HCT116 (cell line): ENCODE data around the gene TUBA1C. TPM values are rescaled to one million over a fixed set of nuclear protein-coding genes. Genes with fewer than 3 reads are reported as not detected.
"Not testable (repeated sequence)": the region's sequence is repeated elsewhere in the genome, so short reads cannot be mapped to it uniquely, and the experiment has no call there.

Experiments used
- ATAC-seq: fragments of 200-7000 bp; cut with Tn5 transposase; 2 replicates; pipeline ENCODE4 v1.9.1; 2020; ENCODE audit warnings: mild to moderate bottlenecking, moderate library complexity
- BruUV-seq: library from RNA; stranded (reverse); fragments of 400-500 nt; replicated peaks from 2 replicates; lab custom pipeline; 2021; lab: Mats Ljungman, UMichigan
- CTCF ChIA-PET: fragments of 300-600 bp; sonication (Branson Sonifier 250); formaldehyde crosslinking; loops from one replicate; lab custom pipeline; 2021; ENCODE audit warnings: antibody characterized with exemption; lab: Charles Lee
- POLR2A ChIA-PET: fragments of 300-600, 350-600 bp; sonication (Branson Sonifier 250); formaldehyde crosslinking; loops from one replicate; lab custom pipeline; 2021; ENCODE audit warnings: antibody characterized with exemption; lab: Charles Lee
- RAD21 ChIA-PET, 2 experiments: fragments of 300-600 bp; sonication (Branson Sonifier 250); formaldehyde crosslinking; loops; one replicate each; lab custom pipeline; 2023; ENCODE audit warnings: low total read pairs in 2 of 2; ENCODE audit not compliant: uncharacterized antibody in 2 of 2, unreplicated experiment in 2 of 2, low non-redundant PET in 1 of 2; lab: Charles Lee
- DNase-seq: peaks from one replicate; pipeline ENCODE4 v3.0.0-alpha.2; 2010; ENCODE audit warnings: low read depth, low spot score
- H2AFZ ChIP-seq: fragments of 200-600 bp; shearing (Covaris generic), sonication (generic); 2 replicates; pipeline ENCODE4 v1.6.1; 2017; ENCODE audit warnings: low read depth, mixed run types, mixed read lengths, antibody characterized with exemption, low read length; ENCODE audit not compliant: poor library complexity, severe bottlenecking
- H3K27ac ChIP-seq: 2 replicates; pipeline ENCODE4 v1.5.1; 2012; ENCODE audit warnings: low read depth, low read length
- H3K27me3 ChIP-seq: fragments of 200-600 bp; sonication (generic); 2 replicates; pipeline ENCODE4 v1.6.1; 2016; ENCODE audit warnings: mixed run types, low read length, mixed read lengths; ENCODE audit not compliant: insufficient read depth
- H3K36me3 ChIP-seq, 2 experiments: fragments of 200-500 bp in 1 of 2; fragments of 200-600 bp in 1 of 2; sonication (Bioruptor generic) in 1 of 2; sonication (generic) in 1 of 2; 2 replicates each; pipeline versions ENCODE4 v1.5.1 to v1.6.1; 2014 to 2016; ENCODE audit warnings: low read length in 2 of 2, inconsistent platforms in 1 of 2, mixed read lengths in 1 of 2, mixed run types in 1 of 2; ENCODE audit not compliant: insufficient read depth in 2 of 2, control insufficient read depth in 1 of 2
- H3K4me1 ChIP-seq, 2 experiments: fragments of 200-600 bp in 1 of 2; sonication (generic) in 1 of 2; 2 replicates each; pipeline versions ENCODE4 v1.5.1 to v1.6.1; 2012 to 2017; ENCODE audit warnings: low read length in 2 of 2, inconsistent platforms in 1 of 2, mild to moderate bottlenecking in 1 of 2, mixed read lengths in 1 of 2, mixed run types in 1 of 2, moderate library complexity in 1 of 2; ENCODE audit not compliant: insufficient read depth in 2 of 2, control insufficient read depth in 1 of 2
- H3K4me2 ChIP-seq: fragments of 200-600 bp; sonication (generic); 2 replicates; pipeline ENCODE4 v1.6.1; 2017; ENCODE audit warnings: mixed run types, low read length, mixed read lengths
- H3K4me3 ChIP-seq, 2 experiments: fragments of 200-600 bp in 1 of 2; sonication (generic) in 1 of 2; replicated peaks in 1 of 2; 2 replicates each; pipeline ENCODE4 v1.5.1; 2011 to 2016; ENCODE audit warnings: low read length in 2 of 2, control low read depth in 1 of 2, low read depth in 1 of 2, mild to moderate bottlenecking in 1 of 2, mixed read lengths in 1 of 2, mixed run types in 1 of 2
- H3K79me2 ChIP-seq: fragments of 200-600 bp; sonication (generic); 2 replicates; pipeline ENCODE4 v1.6.1; 2017; ENCODE audit warnings: mild to moderate bottlenecking, mixed run types, low read length, moderate library complexity, mixed read lengths; ENCODE audit not compliant: insufficient read depth
- H3K9ac ChIP-seq: fragments of 200-600 bp; sonication (generic); 2 replicates; pipeline ENCODE4 v1.6.1; 2016; ENCODE audit warnings: low read length, mixed read lengths
- H3K9me2 ChIP-seq: fragments of 200-600 bp; sonication (generic), shearing (Covaris generic); 2 replicates; pipeline ENCODE4 v1.6.1; 2017; ENCODE audit warnings: mixed run types, mild to moderate bottlenecking, moderate library complexity; ENCODE audit not compliant: insufficient read depth
- H3K9me3 ChIP-seq, 2 experiments: fragments of 200-500 bp in 1 of 2; fragments of 200-600 bp in 1 of 2; sonication (Bioruptor generic) in 1 of 2; sonication (generic) in 1 of 2; 2 replicates each; pipeline ENCODE4 v1.6.1; 2014 to 2017; ENCODE audit warnings: low read length in 2 of 2, mixed read lengths in 2 of 2, inconsistent platforms in 1 of 2, low read depth in 1 of 2, mild to moderate bottlenecking in 1 of 2, mixed run types in 1 of 2, moderate library complexity in 1 of 2; ENCODE audit not compliant: control insufficient read depth in 1 of 2, insufficient read depth in 1 of 2
- H4K20me1 ChIP-seq: fragments of 200-600 bp; sonication (generic), shearing (Covaris generic); 2 replicates; pipeline ENCODE4 v1.6.1; 2017; ENCODE audit warnings: mixed run types, mild to moderate bottlenecking, moderate library complexity; ENCODE audit not compliant: insufficient read depth
- CEBPB ChIP-seq: IDR thresholded peaks from 2 replicates; pipeline ENCODE4 v1.6.1; 2012; ENCODE audit warnings: low read depth
- EGR1 ChIP-seq: IDR thresholded peaks from 2 replicates; pipeline ENCODE4 v1.6.1; 2012; ENCODE audit warnings: low read depth
- EZH2phosphoT487 ChIP-seq: fragments of 200-600 bp; IDR thresholded peaks from 2 replicates; pipeline ENCODE4 v1.6.1; 2018; ENCODE audit warnings: antibody characterized with exemption, borderline replicate concordance
- JUND ChIP-seq: IDR thresholded peaks from 2 replicates; pipeline ENCODE4 v1.6.1; 2012
- RAD21 ChIP-seq: IDR thresholded peaks from 2 replicates; pipeline ENCODE4 v1.6.1; 2012; ENCODE audit warnings: low read depth, mild to moderate bottlenecking
- SRF ChIP-seq: IDR thresholded peaks from 2 replicates; pipeline ENCODE4 v1.6.1; 2012; ENCODE audit warnings: low read depth
- intact Hi-C: fragments of 100-400 bp; cut with micrococcal nuclease; formaldehyde crosslinking; loops from 2 replicates; pipeline ENCODE4 v1.10.0; 2022
- total RNA-seq: library from RNA; stranded (reverse); gene quantifications from one replicate; pipeline ENCODE4 v1.2.1, GENCODE V29; 2021; ENCODE audit not compliant: unreplicated experiment
- TF ChIP-seq, protein P1 (sequence below): IDR thresholded peaks from 2 replicates; pipeline ENCODE4 v1.6.1; 2012

Gene TUBA1C
- total RNA-seq, 1 experiment from 2014 or later: 571 TPM

DNA sequence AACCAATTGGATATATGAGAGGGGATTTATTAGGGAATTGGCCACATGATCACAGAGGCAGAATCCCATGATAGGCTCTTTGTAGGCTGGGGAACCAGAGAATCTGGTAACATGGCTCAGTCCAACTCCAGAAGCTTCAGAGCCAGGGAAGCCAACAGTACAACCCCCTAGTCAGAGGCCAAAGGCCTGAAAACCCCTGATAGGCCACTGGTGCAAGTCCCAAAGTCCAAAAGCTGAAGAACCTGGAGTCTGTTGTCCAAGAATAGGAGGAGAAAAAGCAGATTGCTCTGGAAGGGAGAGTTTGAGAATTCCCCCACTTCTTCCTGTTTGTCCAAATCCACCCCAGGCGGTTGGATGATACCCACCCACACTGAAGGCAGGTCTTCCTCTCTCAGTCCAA, 49.9 kb downstream of the TUBA1C start:
- CTCF ChIA-PET: interaction anchor here (0.7 to 1.0 kb wide), 2 partner anchors 27 to 266 kb away, joined by 3 read pairs; no protein-coding TSS in a partner anchor
- H3K79me2 ChIP-seq: no peaks in the 10 kb centered on the region
- no peak overlapping the region for H3K27ac ChIP-seq
- no peak overlapping the region for H3K9ac ChIP-seq
- H3K27me3 ChIP-seq: no peaks in the 10 kb centered on the region
- ATAC-seq (no peak), DNase-seq (no peak)
- H3K36me3 ChIP-seq: no peaks in the 10 kb centered on the region
- POLR2A ChIA-PET: no interaction called here
- no TSS peak for BruUV-seq
- H3K9me2 ChIP-seq: no peaks in the 10 kb centered on the region
- no peak overlapping the region for H3K4me3 ChIP-seq
- peaks cover 8 to 10% of the 10 kb centered on the region in 2 experiments; a peak in 3 of 4 replicates for H3K4me1 ChIP-seq
- H2AFZ ChIP-seq: no peak overlapping the region
- no peaks in the 10 kb centered on the region for H4K20me1 ChIP-seq
- H3K4me2 ChIP-seq: no peak overlapping the region
- RAD21 ChIA-PET: no interaction called here
- H3K9me3 ChIP-seq: no peaks in the 10 kb centered on the region
- intact Hi-C loops: no loop called here
- TF ChIP-seq RAD21: no peak
- no peak for TF ChIP-seq SRF
- no peak for TF ChIP-seq JUND
- TF ChIP-seq EGR1: no peak
- TF ChIP-seq EZH2phosphoT487: no peak
- TF ChIP-seq, protein P1, sequence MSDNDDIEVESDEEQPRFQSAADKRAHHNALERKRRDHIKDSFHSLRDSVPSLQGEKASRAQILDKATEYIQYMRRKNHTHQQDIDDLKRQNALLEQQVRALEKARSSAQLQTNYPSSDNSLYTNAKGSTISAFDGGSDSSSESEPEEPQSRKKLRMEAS: no peak
- no peak for TF ChIP-seq CEBPB

DNA sequence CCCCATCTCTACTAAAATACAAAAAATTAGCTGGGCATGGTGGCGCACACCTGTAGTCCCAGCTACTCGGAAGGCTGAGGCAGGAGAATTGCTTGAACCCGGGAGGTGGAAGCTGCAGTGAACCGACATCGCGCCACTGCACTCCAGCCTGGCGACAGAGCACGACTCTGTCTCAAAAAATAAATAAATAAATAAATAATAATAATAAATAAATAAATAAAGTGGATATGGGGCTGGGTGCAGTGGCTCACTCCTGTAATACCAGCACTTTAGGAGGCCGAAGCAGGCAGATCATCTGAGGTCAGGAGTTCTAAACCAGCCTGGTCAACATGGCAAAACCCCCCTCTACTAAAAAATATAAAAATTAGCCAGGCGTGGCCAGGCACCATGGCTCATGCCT, 52.2 kb downstream of the TUBA1C start:
- H3K27me3 ChIP-seq, H3K9me3 ChIP-seq, H4K20me1 ChIP-seq, ATAC-seq, RAD21 ChIA-PET, H3K9ac ChIP-seq, H3K4me2 ChIP-seq, H3K79me2 ChIP-seq, H2AFZ ChIP-seq, H3K27ac ChIP-seq, H3K36me3 ChIP-seq, DNase-seq, H3K4me3 ChIP-seq, intact Hi-C loops, CTCF ChIA-PET, H3K9me2 ChIP-seq, BruUV-seq, POLR2A ChIA-PET: not testable (repeated sequence)
- H3K4me1 ChIP-seq: peaks cover 11 to 18% of the 10 kb centered on the region in 2 experiments; a peak in 3 of 4 replicates

DNA sequence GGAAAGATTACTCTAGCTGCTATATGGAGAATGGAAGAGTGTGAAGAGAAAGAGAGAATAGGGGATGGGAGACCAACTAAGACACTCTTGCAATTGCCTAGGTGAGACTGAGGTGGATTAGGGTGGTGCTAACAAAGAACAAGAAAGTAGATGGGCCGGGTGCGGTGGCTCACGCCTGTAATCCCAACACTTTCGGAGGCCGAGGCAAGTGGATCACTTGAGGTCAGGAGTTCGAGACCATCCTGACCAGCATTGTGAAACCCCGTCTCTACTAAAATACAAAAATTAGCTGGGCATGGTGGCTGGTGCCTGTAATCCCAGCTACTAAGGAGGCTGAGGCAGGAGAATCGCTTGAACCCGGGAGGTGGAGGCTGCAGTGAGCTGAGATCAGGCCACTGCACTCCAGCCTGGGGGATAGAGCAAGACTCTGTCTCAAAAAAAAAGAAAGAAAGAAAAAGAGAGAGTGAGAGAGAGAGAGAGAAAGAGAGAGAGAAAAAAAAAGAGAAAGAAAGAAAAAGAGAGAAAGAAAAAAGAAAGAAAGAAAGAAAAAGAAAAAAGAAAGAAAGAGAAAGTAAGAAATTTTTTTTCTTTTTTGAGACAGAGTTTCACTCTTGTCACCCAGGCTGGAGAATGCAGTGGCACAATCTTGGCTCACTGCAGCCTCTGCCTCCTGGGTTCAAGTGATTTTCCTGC, 55.7 kb downstream of the TUBA1C start:
- CTCF ChIA-PET: interaction anchor here (1.2 to 2.7 kb wide), 3 partner anchors 11 to 23 kb away, joined by 3 to 21 read pairs (median 5); no protein-coding TSS in a partner anchor

More for the DNA sequence above, 55.7 kb downstream of the TUBA1C start:
- Histone ChIP-seq H3K79me2 (peaks cover 19% of the 10 kb centered on the region), H3K4me1 (peaks cover 13 to 20% of the 10 kb centered on the region in 2 experiments)
- H2AFZ ChIP-seq, ATAC-seq, H3K4me2 ChIP-seq, H3K27ac ChIP-seq, RAD21 ChIA-PET, H3K4me3 ChIP-seq, H3K9me3 ChIP-seq, H3K9me2 ChIP-seq, H3K36me3 ChIP-seq, H3K27me3 ChIP-seq, BruUV-seq, H4K20me1 ChIP-seq, H3K9ac ChIP-seq, intact Hi-C loops, DNase-seq: not testable (repeated sequence)
- POLR2A ChIA-PET: interaction anchor here (0.7 to 0.8 kb wide), 3 partner anchors 27 to 80 kb away, joined by 4 to 6 read pairs (median 4); no protein-coding TSS in a partner anchor
